ENCODE results near the gene DCC.

The DCC gene

DNA sequence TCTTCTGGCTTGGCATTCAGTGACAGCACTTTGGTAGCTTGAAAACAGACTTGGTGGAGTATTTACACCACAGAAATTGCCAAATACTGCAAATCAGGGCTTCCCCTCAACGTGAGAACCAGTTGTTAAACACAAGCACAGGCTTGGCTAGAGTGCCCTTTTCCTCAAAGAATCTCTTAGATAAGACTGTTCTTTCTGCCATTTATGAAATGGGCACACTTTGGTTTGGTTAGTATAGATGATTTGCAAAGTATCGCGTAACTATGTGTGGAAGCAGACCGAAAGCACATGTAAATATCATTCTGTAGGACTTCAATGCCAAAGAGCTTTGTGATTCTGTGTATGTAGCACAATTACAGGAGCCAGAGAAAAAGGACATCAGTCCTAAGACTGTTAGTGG is 308.2 kb downstream of the DCC start:
- DNase-seq = no peak
- Histone ChIP-seq H3K4me1 (ENCODE audit: low read length) (no peaks in the 10 kb centered on the region), H3K4me2 (ENCODE audit: low read depth, low read length) (no peak overlapping the region), H3K4me3 (ENCODE audit: low read length) (no peak overlapping the region), H3F3A (ENCODE audit: insufficient read depth, low read length) (no peaks in the 10 kb centered on the region), H3K9me2 (replicated peaks; ENCODE audit: insufficient read depth, low read length) (no peaks in the 10 kb centered on the region), H4K20me1 (ENCODE audit: insufficient read depth, low read length) (no peaks in the 10 kb centered on the region), H3K36me3 (replicated peaks; ENCODE audit: insufficient read depth, low read length) (no peaks in the 10 kb centered on the region), H3K9ac (ENCODE audit: low read length) (no peak overlapping the region), H2AFZ (ENCODE audit: low read length) (no peak overlapping the region), H3K9me3 (replicated peaks; ENCODE audit: insufficient read depth, low read length) (no peaks in the 10 kb centered on the region), H3K27me3 (replicated peaks; ENCODE audit: insufficient read depth, low read length) (no peaks in the 10 kb centered on the region), H3K27ac (ENCODE audit: low read length) (no peak overlapping the region), H3K79me2 (ENCODE audit: low read length) (no peaks in the 10 kb centered on the region)
- TF ChIP-seq EZH2 (optimal IDR thresholded peaks at IDR 0.05; ENCODE audit: low read depth, low read length) (no peak), EZH2phosphoT487 (IDR thresholded peaks at IDR 0.05; ENCODE audit: low read length) (no peak)
- TF ChIP-seq, protein P1, sequence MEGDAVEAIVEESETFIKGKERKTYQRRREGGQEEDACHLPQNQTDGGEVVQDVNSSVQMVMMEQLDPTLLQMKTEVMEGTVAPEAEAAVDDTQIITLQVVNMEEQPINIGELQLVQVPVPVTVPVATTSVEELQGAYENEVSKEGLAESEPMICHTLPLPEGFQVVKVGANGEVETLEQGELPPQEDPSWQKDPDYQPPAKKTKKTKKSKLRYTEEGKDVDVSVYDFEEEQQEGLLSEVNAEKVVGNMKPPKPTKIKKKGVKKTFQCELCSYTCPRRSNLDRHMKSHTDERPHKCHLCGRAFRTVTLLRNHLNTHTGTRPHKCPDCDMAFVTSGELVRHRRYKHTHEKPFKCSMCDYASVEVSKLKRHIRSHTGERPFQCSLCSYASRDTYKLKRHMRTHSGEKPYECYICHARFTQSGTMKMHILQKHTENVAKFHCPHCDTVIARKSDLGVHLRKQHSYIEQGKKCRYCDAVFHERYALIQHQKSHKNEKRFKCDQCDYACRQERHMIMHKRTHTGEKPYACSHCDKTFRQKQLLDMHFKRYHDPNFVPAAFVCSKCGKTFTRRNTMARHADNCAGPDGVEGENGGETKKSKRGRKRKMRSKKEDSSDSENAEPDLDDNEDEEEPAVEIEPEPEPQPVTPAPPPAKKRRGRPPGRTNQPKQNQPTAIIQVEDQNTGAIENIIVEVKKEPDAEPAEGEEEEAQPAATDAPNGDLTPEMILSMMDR (IDR thresholded peaks at IDR 0.05; ENCODE audit: low read length) = no peak

DNA sequence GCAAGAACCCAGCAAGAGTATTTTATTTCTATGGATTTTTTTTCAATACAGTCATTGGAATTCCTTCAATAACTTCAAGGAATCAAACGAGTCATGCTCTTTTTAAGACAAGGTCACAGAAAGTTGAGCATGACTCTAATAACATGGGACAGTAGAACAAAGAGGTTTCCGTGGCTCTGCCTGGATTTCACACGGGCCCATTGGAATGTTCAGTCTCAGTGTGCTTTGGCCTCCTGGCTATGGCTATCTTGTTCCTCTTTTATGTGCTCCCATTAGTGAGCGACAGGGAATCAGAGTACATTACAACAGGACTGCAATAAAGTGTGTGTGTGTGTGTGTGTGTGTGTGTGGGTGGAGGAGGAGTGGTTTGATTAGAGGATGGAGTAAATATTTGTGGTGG is 312.4 kb downstream of the DCC start:
- Histone ChIP-seq H3K9me2 (replicated peaks; ENCODE audit: insufficient read depth, low read length) (no peaks in the 10 kb centered on the region), H2AFZ (ENCODE audit: low read length) (no peak overlapping the region), H4K20me1 (ENCODE audit: insufficient read depth, low read length) (no peaks in the 10 kb centered on the region), H3K36me3 (replicated peaks; ENCODE audit: insufficient read depth, low read length) (no peaks in the 10 kb centered on the region), H3K79me2 (ENCODE audit: low read length) (no peaks in the 10 kb centered on the region), H3K9ac (ENCODE audit: low read length) (no peak overlapping the region), H3K4me3 (ENCODE audit: low read length) (no peak overlapping the region), H3K9me3 (replicated peaks; ENCODE audit: insufficient read depth, low read length) (no peaks in the 10 kb centered on the region), H3K27ac (ENCODE audit: low read length) (no peak overlapping the region), H3K4me1 (ENCODE audit: low read length) (no peaks in the 10 kb centered on the region), H3K27me3 (replicated peaks; ENCODE audit: insufficient read depth, low read length) (no peaks in the 10 kb centered on the region), H3K4me2 (ENCODE audit: low read depth, low read length) (no peak overlapping the region), H3F3A (ENCODE audit: insufficient read depth, low read length) (no peaks in the 10 kb centered on the region)
- TF ChIP-seq EZH2phosphoT487 (IDR thresholded peaks at IDR 0.05; ENCODE audit: low read length) = no peak
- TF ChIP-seq, protein P1 (IDR thresholded peaks at IDR 0.05; ENCODE audit: low read length) = no peak
- no peak for TF ChIP-seq EZH2 (optimal IDR thresholded peaks at IDR 0.05; ENCODE audit: low read depth, low read length)
- no peak for DNase-seq

GRCh38 chr18:52657043-52657805 is 317.2 kb downstream of the DCC start:
- Histone ChIP-seq H3K9ac (ENCODE audit: low read length) (no peak overlapping the region), H3F3A (ENCODE audit: insufficient read depth, low read length) (no peaks in the 10 kb centered on the region), H3K27me3 (replicated peaks; ENCODE audit: insufficient read depth, low read length) (no peaks in the 10 kb centered on the region), H3K27ac (ENCODE audit: low read length) (no peak overlapping the region), H3K9me3 (replicated peaks; ENCODE audit: insufficient read depth, low read length) (no peaks in the 10 kb centered on the region), H4K20me1 (ENCODE audit: insufficient read depth, low read length) (no peaks in the 10 kb centered on the region), H2AFZ (ENCODE audit: low read length) (no peak overlapping the region), H3K4me2 (ENCODE audit: low read depth, low read length) (no peak overlapping the region), H3K9me2 (replicated peaks; ENCODE audit: insufficient read depth, low read length) (no peaks in the 10 kb centered on the region), H3K79me2 (ENCODE audit: low read length) (no peaks in the 10 kb centered on the region), H3K4me3 (ENCODE audit: low read length) (no peak overlapping the region), H3K4me1 (ENCODE audit: low read length) (no peaks in the 10 kb centered on the region), H3K36me3 (replicated peaks; ENCODE audit: insufficient read depth, low read length) (no peaks in the 10 kb centered on the region)
- TF ChIP-seq, protein P1 (IDR thresholded peaks at IDR 0.05; ENCODE audit: low read length) = no peak
- TF ChIP-seq EZH2 (optimal IDR thresholded peaks at IDR 0.05; ENCODE audit: low read depth, low read length) (no peak), EZH2phosphoT487 (IDR thresholded peaks at IDR 0.05; ENCODE audit: low read length) (no peak)
- no peak for DNase-seq

Measured in MM.1S (cell line).